CD8-positive, alpha-beta memory T cell (primary cell): ENCODE measurements around the gene LRCH3. TPM values are rescaled to one million over a fixed set of nuclear protein-coding genes. Genes with fewer than 3 reads are reported as not detected.

Source experiments
- CTCF ChIA-PET: fragments of 350-600 bp; sonication (Branson Sonifier 250); formaldehyde crosslinking; loops from one replicate; lab custom pipeline; 2021; ENCODE audit warnings: antibody characterized with exemption; lab: Charles Lee
- POLR2A ChIA-PET: fragments of 350-600 bp; sonication (Branson Sonifier 250); formaldehyde crosslinking; loops from one replicate; lab custom pipeline; 2021; ENCODE audit warnings: antibody characterized with exemption; lab: Charles Lee
- DNase-seq, 5 donors: peaks; one replicate each; pipeline versions ENCODE4 v3.0.0 to v3.0.0-alpha.2; 2020 to 2022; ENCODE audit warnings: mixed read lengths in 1 of 5
- H3K27ac ChIP-seq: one replicate; pipeline ENCODE4 v1.7.0; 2013; ENCODE audit warnings: low read depth, mild to moderate bottlenecking, low read length, moderate library complexity
- H3K27me3 ChIP-seq: 2 replicates; pipeline ENCODE4 v1.7.0; 2013; ENCODE audit warnings: low read length, mild to moderate bottlenecking; ENCODE audit not compliant: insufficient read depth, poor library complexity, severe bottlenecking
- H3K36me3 ChIP-seq: 2 replicates; pipeline ENCODE4 v1.7.0; 2013; ENCODE audit warnings: mild to moderate bottlenecking, low read length, moderate library complexity; ENCODE audit not compliant: insufficient read depth
- H3K4me1 ChIP-seq: 2 replicates; pipeline ENCODE4 v1.7.0; 2013; ENCODE audit warnings: mild to moderate bottlenecking, low read length, moderate library complexity; ENCODE audit not compliant: insufficient read depth
- H3K4me3 ChIP-seq: 2 replicates; pipeline ENCODE4 v1.7.0; 2013; ENCODE audit warnings: mild to moderate bottlenecking, low read length
- H3K9me3 ChIP-seq: 2 replicates; pipeline ENCODE4 v1.7.0; 2013; ENCODE audit warnings: mild to moderate bottlenecking, low read length
- H3K27ac Mint-ChIP-seq, 8 donors: one replicate each; pipeline ENCODE4 v1.8.0; 2020 to 2021; ENCODE audit warnings: mixed read lengths in 8 of 8, mild to moderate bottlenecking in 6 of 8, inconsistent platforms in 3 of 8, moderate library complexity in 3 of 8
- H3K27me3 Mint-ChIP-seq, 2 donors: one replicate each; pipeline ENCODE4 v1.8.0; 2020 to 2021; ENCODE audit warnings: mixed read lengths in 2 of 2, mild to moderate bottlenecking in 1 of 2, moderate library complexity in 1 of 2
- H3K36me3 Mint-ChIP-seq, 3 donors: one replicate each; pipeline ENCODE4 v1.8.0; 2020 to 2021; ENCODE audit warnings: mixed read lengths in 3 of 3, inconsistent platforms in 1 of 3, mild to moderate bottlenecking in 1 of 3
- H3K4me1 Mint-ChIP-seq, 3 donors: one replicate each; pipeline ENCODE4 v1.8.0; 2020 to 2021; ENCODE audit warnings: mixed read lengths in 3 of 3, inconsistent platforms in 1 of 3, mild to moderate bottlenecking in 1 of 3
- H3K4me3 Mint-ChIP-seq, 7 donors: one replicate each; pipeline ENCODE4 v1.8.0; 2020 to 2021; ENCODE audit warnings: mixed read lengths in 7 of 7, mild to moderate bottlenecking in 6 of 7, moderate library complexity in 4 of 7, inconsistent platforms in 2 of 7
- H3K9me3 Mint-ChIP-seq, 5 donors: one replicate each; pipeline ENCODE4 v1.8.0; 2020 to 2022; ENCODE audit warnings: mixed read lengths in 5 of 5, mild to moderate bottlenecking in 3 of 5, moderate library complexity in 2 of 5, inconsistent platforms in 1 of 5
- polyA plus RNA-seq: library from polyadenylated mRNA; unstranded; fragments of 300-500 nt; fragmentation: Illumina TruSeq; gene quantifications from one replicate; pipeline ENCODE4 v1.2.3, GENCODE V29; 2021
- total RNA-seq, 2 experiments: library from RNA; stranded (reverse); gene quantifications; one replicate each; pipeline ENCODE4 v1.2.3, GENCODE V29; 2021

Gene LRCH3
- total and polyA plus RNA-seq, 3 experiments from 2014 or later: 26.5 to 56.3 (median 51.2) TPM

GRCh38 chr3:197820550-197821335, 29.7 kb downstream of the LRCH3 start:
- H3K36me3 Mint-ChIP-seq: peaks cover 0 to 55% (median 14%) of the 10 kb centered on the region in 3 donors
- H3K9me3 Mint-ChIP-seq: no peaks in the 10 kb centered on the region
- no peak for DNase-seq
- ChIA-PET POLR2A (no interaction called here), CTCF (interaction anchor here (1.3 kb wide), 1 partner anchor 22 kb away, joined by 3 read pairs; no protein-coding TSS in a partner anchor)
- no peaks in the 10 kb centered on the region for H3K27me3 Mint-ChIP-seq
- Histone ChIP-seq H3K9me3 (no peaks in the 10 kb centered on the region), H3K27me3 (no peaks in the 10 kb centered on the region), H3K4me3 (no peak overlapping the region), H3K36me3 (peaks cover 5% of the 10 kb centered on the region), H3K27ac (no peak overlapping the region), H3K4me1 (no peaks in the 10 kb centered on the region)
- peak overlapping the region in 7 of 8 donors; percentile 14 to 83 (median 65) for H3K27ac Mint-ChIP-seq
- H3K4me3 Mint-ChIP-seq: no peak overlapping the region
- H3K4me1 Mint-ChIP-seq: peaks cover 3 to 15% (median 5%) of the 10 kb centered on the region in 3 donors

GRCh38 chr3:197829397-197830045, 38.5 kb downstream of the LRCH3 start:
- ChIA-PET CTCF (interaction anchor here (1.2 kb wide), 1 partner anchor 230 kb away, joined by 3 read pairs; no protein-coding TSS in a partner anchor), POLR2A (no interaction called here)
- peaks cover 1 to 8% (median 8%) of the 10 kb centered on the region in 3 donors for H3K4me1 Mint-ChIP-seq
- H3K4me3 Mint-ChIP-seq: no peak overlapping the region
- H3K9me3 Mint-ChIP-seq: no peaks in the 10 kb centered on the region
- no peaks in the 10 kb centered on the region for H3K9me3 ChIP-seq
- H3K27ac ChIP-seq: no peak overlapping the region
- no peak for DNase-seq
- H3K27ac Mint-ChIP-seq: peak overlapping the region in 3 of 8 donors; percentile 37 to 72 (median 64)
- peaks cover 25% of the 10 kb centered on the region for H3K36me3 ChIP-seq
- H3K27me3 Mint-ChIP-seq: no peaks in the 10 kb centered on the region
- no peaks in the 10 kb centered on the region for H3K4me1 ChIP-seq
- H3K4me3 ChIP-seq: no peak overlapping the region
- H3K27me3 ChIP-seq: no peaks in the 10 kb centered on the region
- H3K36me3 Mint-ChIP-seq: peaks cover 4 to 72% (median 21%) of the 10 kb centered on the region in 3 donors

GRCh38 chr3:197830308-197830966, 39.4 kb downstream of the LRCH3 start:
- Histone ChIP-seq H3K4me3 (no peak overlapping the region), H3K27ac (no peak overlapping the region), H3K27me3 (no peaks in the 10 kb centered on the region), H3K9me3 (no peaks in the 10 kb centered on the region), H3K4me1 (no peaks in the 10 kb centered on the region), H3K36me3 (peaks cover 25% of the 10 kb centered on the region)
- POLR2A ChIA-PET: no interaction called here
- Mint-ChIP-seq H3K4me1 (peaks cover 1 to 6% (median 3%) of the 10 kb centered on the region in 3 donors), H3K27me3 (no peaks in the 10 kb centered on the region), H3K36me3 (peaks cover 4 to 70% (median 18%) of the 10 kb centered on the region in 3 donors), H3K9me3 (no peaks in the 10 kb centered on the region), H3K27ac (peak overlapping the region in 2 of 8 donors; percentile 57 to 64), H3K4me3 (no peak overlapping the region)
- no peak for DNase-seq
- CTCF ChIA-PET: interaction anchor here (1.2 kb wide), 1 partner anchor 231 kb away, joined by 3 read pairs; no protein-coding TSS in a partner anchor

- no peaks in the 10 kb centered on the region for H3K9me3 Mint-ChIP-seq
- ChIA-PET CTCF (no interaction called here), POLR2A (no interaction called here)
- H3K27me3 Mint-ChIP-seq: no peaks in the 10 kb centered on the region
- H3K4me1 ChIP-seq: no peaks in the 10 kb centered on the region
- no peak for DNase-seq
- no peak overlapping the region for H3K27ac ChIP-seq
- no peak overlapping the region for H3K4me3 Mint-ChIP-seq
- H3K27ac Mint-ChIP-seq: no peak overlapping the region
- no peaks in the 10 kb centered on the region for H3K27me3 ChIP-seq
- H3K4me1 Mint-ChIP-seq: peaks cover 1 to 6% (median 1%) of the 10 kb centered on the region in 3 donors
- no peak overlapping the region for H3K4me3 ChIP-seq
- peaks cover 25% of the 10 kb centered on the region for H3K36me3 ChIP-seq
- no peaks in the 10 kb centered on the region for H3K9me3 ChIP-seq
- H3K36me3 Mint-ChIP-seq: peaks cover 4 to 74% (median 16%) of the 10 kb centered on the region in 3 donors
Measured at GRCh38 chr3:197830967-197831313, 39.9 kb downstream of the LRCH3 start.

- no peak for DNase-seq
- Mint-ChIP-seq H3K4me1 (peaks cover 0 to 4% (median 1%) of the 10 kb centered on the region in 3 donors), H3K27ac (peak overlapping the region in 2 of 8 donors; percentile 30 to 64), H3K9me3 (no peaks in the 10 kb centered on the region), H3K36me3 (peaks cover 4 to 70% (median 20%) of the 10 kb centered on the region in 3 donors), H3K27me3 (no peaks in the 10 kb centered on the region), H3K4me3 (no peak overlapping the region)
- H3K36me3 ChIP-seq: peaks cover 18% of the 10 kb centered on the region
- no peaks in the 10 kb centered on the region for H3K9me3 ChIP-seq
- H3K27me3 ChIP-seq: no peaks in the 10 kb centered on the region
- no peaks in the 10 kb centered on the region for H3K4me1 ChIP-seq
- H3K4me3 ChIP-seq: no peak overlapping the region
- CTCF ChIA-PET: no interaction called here
- no peak overlapping the region for H3K27ac ChIP-seq
- POLR2A ChIA-PET: no interaction called here
Measured at GRCh38 chr3:197833930-197834715, 43.1 kb downstream of the LRCH3 start.

GRCh38 chr3:197835509-197835908, 44.5 kb downstream of the LRCH3 start:
- Histone ChIP-seq H3K27ac (no peak overlapping the region), H3K27me3 (no peaks in the 10 kb centered on the region), H3K4me1 (no peaks in the 10 kb centered on the region), H3K36me3 (peaks cover 21% of the 10 kb centered on the region), H3K9me3 (no peaks in the 10 kb centered on the region), H3K4me3 (no peak overlapping the region)
- peaks cover 0 to 4% (median 0%) of the 10 kb centered on the region in 3 donors for H3K4me1 Mint-ChIP-seq
- no peak for DNase-seq
- no peak overlapping the region for H3K4me3 Mint-ChIP-seq
- H3K36me3 Mint-ChIP-seq: peaks cover 0 to 68% (median 17%) of the 10 kb centered on the region in 3 donors
- POLR2A ChIA-PET: no interaction called here
- H3K27ac Mint-ChIP-seq: peak overlapping the region in 4 of 8 donors; percentile 35 to 56 (median 52)
- H3K27me3 Mint-ChIP-seq: no peaks in the 10 kb centered on the region
- CTCF ChIA-PET: no interaction called here
- no peaks in the 10 kb centered on the region for H3K9me3 Mint-ChIP-seq

- Histone ChIP-seq H3K9me3 (no peaks in the 10 kb centered on the region), H3K4me3 (no peak overlapping the region), H3K27me3 (no peaks in the 10 kb centered on the region), H3K27ac (no peak overlapping the region), H3K36me3 (peaks cover 22% of the 10 kb centered on the region), H3K4me1 (no peaks in the 10 kb centered on the region)
- POLR2A ChIA-PET: no interaction called here
- Mint-ChIP-seq H3K9me3 (no peaks in the 10 kb centered on the region), H3K4me1 (peaks cover 0 to 4% (median 0%) of the 10 kb centered on the region in 3 donors), H3K36me3 (peaks cover 0 to 69% (median 19%) of the 10 kb centered on the region in 3 donors), H3K27ac (no peak overlapping the region), H3K27me3 (no peaks in the 10 kb centered on the region), H3K4me3 (no peak overlapping the region)
- DNase-seq: no peak
- CTCF ChIA-PET: no interaction called here
Measured at GRCh38 chr3:197836244-197836643, 45.2 kb downstream of the LRCH3 start.
